ENCODE data around the gene CTSL.

DNA sequence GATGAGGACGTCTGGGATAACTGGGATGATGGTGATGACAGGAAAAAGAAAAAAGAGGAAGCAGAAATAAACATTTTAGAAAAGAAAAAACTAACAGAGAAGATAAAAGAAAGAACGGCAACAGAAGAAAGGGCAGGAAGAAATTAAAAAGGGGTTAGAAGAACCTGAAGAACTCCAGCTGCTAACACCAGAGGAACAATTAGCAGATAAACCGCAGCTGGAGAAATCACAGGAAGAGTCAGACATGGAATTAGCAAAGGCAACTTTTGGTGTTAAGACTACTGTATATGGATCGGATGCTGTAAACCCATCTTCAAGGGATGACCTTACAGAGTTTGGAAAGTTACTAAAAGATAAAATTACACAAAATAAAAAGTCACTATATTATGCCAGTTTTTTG, 15.4 kb downstream of the CTSL start:
- no peak for TF ChIP-seq SNAI2 (CRISPR knock-in tag; IDR thresholded peaks at IDR 0.05)
- TF ChIP-seq ISL1 (CRISPR knock-in tag; IDR thresholded peaks at IDR 0.05): no peak
- no peak for TF ChIP-seq ESRRG (CRISPR knock-in tag; IDR thresholded peaks at IDR 0.05)
- no peak for TF ChIP-seq PATZ1 (CRISPR knock-in tag; IDR thresholded peaks at IDR 0.05; ENCODE audit: borderline replicate concordance)
- TF ChIP-seq CSRNP3 (CRISPR knock-in tag; IDR thresholded peaks at IDR 0.05): no peak
- no peak for TF ChIP-seq ZNF8 (CRISPR knock-in tag; IDR thresholded peaks at IDR 0.05)
- TF ChIP-seq GLIS3 (CRISPR knock-in tag; IDR thresholded peaks at IDR 0.05): no peak
- TF ChIP-seq ZNF70 (CRISPR knock-in tag; IDR thresholded peaks at IDR 0.05): no peak
- TF ChIP-seq RARB (CRISPR knock-in tag; IDR thresholded peaks at IDR 0.05): no peak
- no peak for TF ChIP-seq ZFP30 (CRISPR knock-in tag; IDR thresholded peaks at IDR 0.05)
- no peak for TF ChIP-seq ARNTL (CRISPR knock-in tag; IDR thresholded peaks at IDR 0.05; ENCODE audit: borderline replicate concordance, low read depth)
